HG03045 (cell line): Measurements from ENCODE around the gene MAPKAPK2.

Experiments
- ATAC-seq: cut with Tn5 transposase; IDR thresholded peaks from one replicate; pipeline ENCODE4 v1.9.1; 2021; ENCODE audit warnings: mild to moderate bottlenecking, moderate library complexity; ENCODE audit not compliant: unreplicated experiment

The MAPKAPK2 gene

DNA sequence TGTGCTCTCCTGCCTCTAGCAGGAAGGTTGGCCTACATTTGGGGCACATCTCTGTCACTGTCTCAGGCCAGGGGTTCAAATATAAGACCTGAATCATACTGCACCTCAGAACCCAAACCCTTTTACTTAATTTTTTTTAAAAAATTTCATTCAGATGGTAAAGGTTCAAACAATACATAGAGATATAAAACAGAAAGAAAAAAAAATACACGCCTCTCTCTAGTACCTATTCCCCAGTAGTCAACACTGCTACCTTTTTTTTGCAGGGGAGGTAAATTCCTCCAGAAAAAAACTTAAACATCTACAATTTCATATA, 32.9 kb downstream of the MAPKAPK2 start:
- no peak for ATAC-seq

DNA sequence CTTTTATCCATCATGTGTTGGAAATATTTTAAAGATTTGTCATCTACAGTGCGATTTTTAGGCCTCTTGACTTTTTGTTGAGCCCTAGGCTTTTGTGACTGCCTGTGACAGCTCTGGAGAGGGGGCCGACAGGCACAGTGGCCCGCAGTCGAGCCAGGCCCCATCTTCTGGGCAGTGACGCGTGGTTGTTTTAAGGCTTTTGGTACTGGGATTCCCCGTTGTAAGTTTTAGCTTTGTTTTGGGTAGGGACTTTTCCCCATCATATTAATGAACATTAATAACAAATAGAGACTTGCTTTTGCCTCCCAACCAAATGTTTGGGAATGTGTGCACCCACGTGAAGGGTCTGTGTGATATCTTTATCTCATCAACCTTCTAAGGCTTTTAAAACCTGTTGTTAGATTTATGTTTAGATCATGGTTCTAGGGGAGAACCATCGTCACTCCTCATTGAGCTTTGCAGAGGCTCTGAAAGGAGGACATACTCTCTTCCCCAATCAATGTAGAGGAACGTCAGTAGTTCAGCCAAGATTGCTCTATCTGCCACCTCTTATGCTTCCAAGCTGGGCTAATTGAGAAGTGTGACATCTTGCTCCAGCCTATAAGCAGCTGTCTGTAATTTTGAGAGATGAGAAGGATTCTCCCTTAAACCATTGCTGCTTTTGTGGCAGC, 34.6 kb downstream of the MAPKAPK2 start:
- no peak for ATAC-seq

DNA sequence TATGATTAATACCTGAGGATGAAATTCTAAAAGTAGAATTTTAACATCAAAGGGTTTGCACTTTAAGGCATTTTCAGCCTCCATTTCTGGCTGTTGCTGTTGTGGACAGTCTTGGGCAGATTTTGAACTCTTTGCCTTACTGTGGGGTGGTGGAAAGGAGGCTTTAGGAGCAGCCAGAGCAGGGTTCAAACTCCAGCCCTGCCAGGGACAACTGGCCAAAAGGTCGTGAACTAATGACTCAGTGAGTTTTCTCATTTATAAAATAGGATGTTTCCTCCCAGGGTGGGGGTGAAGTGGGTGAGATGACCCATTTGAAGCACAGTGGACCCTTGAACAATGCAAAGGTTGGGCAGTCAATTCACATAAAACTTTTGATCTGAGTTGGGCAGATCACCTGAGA, 36.7 kb downstream of the MAPKAPK2 start:
- no peak for ATAC-seq

DNA sequence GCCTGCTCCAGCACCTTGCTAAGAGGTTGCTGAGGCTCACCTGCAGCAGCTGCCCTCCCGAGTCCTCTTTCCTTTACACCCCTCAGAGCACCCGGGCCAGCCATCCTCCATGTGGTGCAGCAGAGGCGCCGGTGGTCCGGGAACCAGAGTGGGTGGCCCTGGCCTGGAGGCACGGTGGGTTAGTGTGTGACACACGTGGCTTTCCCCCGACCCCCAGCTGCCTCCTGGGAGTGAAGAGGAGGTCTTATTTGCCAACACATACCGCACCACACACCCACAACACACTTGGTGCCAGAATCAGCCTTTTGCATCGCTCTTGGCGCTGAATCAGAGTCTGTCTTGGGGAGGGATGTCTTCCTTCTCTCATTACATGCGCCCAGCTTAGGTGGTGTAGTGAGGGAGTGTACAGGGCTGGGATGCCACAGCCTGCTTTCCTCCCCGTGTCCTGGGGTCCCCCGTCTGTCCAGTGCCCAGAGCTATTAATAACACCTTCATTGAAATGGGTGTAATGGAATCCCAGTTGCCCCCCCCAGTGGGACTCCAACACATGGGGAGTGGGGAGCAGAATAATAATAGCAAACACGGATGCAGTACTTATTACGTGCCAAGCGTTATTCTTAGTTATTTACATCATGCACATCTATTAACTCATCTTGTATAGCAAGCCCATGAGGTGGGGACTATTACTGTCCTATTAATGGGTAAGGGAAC, 38.2 kb downstream of the MAPKAPK2 start:
- no peak for ATAC-seq

DNA sequence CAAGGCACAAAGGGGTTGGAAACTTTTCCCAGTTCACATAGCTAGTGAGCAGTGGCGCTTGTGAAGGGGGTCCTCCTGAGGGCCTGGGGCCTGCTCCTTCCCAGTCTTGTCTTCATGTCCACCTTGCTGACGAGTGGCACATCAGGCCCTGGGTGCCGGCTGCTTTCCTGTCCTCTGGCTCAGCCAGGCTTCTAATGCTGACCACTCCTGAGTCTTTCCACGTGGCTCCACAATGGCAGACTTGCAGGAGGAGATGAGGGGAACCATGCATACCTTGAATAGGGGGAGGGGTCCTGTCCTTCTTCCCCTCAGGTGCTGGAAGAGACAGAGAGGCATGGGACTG, 38.7 kb downstream of the MAPKAPK2 start:
- ATAC-seq = no peak

DNA sequence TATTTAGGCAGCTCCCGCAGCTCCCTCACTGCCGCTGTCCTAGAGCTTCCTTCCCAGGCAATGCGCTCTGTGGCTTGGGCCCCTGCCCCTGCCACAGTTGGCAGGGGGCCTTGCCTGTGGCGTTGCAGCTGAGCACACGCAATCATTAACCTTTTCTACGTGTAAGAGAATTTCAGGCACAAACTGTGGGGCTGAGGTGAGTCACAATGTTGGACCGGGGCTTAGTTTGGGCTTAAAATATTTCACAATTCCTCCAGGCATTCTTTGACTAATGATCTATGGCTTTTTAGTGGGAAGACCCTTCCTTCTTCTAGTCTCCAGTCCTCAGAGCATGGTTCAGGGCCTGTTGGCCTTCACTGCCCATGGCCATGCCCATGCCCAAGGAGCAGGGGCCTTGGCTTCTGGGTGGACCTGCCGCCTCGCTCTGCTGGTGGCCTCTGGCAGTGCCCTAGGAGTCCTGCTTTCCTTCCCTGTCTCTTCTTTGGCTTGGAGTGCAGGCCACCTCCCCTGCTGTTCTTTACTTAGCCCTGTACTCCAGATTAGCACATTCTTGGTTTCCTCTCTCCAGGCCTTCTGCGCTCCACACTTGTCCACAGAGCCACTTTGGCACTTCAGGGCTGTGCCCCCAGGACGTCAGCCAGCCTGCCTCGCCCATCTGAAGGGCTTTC, 39.2 kb downstream of the MAPKAPK2 start:
- no peak for ATAC-seq

DNA sequence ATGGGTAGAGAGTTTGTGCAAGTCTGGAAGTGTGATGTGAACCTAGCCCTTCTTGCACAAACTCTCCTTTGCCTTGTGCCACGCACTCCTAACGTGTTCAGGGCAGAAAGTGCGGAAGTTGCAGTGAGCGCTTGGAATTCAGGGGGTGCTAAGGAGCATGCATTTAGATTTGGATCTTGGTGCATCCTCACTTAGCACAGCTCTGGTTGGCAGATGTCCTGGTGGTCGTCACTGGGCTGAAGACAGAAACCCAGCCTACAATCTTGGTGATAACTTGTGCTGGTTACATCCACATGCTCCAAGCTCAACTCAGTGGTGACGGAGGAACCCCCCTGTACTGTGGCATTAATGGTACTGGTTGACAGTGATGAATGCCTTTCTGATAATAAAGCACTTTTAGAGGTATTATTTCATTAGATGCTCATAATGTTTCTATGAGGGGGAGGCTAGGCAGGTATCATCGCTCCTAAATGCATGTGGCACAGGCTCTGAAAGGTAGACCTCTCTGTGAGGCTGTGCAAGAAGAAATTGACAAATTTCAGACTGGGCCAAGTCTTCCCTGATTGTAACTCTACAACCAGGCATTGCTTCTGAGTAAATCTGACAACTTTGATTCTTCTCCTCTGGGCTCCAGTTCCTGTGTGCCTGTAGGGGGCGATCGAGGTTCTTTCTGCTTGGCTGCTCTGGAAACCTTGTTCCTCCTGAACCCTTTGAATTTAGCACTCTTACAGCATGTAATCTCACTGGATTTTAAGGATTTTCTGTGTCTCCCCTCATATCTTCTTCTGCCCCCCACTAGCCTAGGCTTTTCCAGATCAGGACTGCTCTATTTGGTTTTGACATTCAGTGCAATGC, 40.6 kb downstream of the MAPKAPK2 start:
- no peak for ATAC-seq

DNA sequence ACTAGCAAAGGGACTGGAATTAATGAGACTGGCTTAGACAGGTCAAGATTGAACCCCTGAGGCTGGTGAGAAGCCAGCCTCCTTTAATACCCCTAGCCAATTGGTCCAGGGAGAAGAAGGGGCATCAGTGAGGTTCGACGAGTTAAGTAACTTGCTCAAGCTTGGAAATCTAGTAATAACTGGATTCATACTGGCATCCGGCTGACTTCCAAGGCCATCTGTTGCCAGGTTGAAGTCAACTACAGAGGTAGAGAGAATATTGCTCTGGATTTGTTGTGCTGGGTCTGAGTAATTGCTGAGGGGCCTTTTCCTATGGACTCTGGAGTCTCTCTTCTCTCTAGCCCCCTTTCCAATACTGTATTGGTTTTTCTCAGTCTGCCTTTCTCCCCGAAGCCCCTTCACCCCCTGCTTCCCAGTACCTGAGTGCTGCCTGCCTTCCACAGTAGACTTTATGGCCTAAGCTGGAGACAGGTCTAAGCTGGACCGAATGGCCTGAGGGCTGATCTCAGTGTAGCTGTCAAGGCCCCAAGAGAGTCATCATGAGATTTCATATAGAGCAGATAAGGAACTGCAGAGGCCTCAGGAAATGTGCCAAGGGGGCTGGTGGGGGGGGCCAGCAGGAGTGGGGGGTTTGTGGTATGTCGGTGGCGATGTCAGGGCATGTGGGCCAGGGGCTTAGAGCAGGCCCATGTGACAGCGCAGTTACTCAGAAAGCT, 43.4 kb downstream of the MAPKAPK2 start:
- ATAC-seq = no peak

DNA sequence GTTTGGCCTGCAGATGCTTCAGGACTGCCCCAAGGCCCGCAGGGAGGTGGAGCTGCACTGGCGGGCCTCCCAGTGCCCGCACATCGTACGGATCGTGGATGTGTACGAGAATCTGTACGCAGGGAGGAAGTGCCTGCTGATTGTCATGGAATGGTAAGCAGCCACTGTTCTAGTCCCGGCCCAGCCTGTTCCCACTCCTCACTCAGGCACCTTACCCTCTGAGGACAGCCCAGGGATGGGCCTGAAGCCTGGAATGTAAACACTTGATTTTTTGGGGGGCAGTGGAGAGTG, 43.9 kb downstream of the MAPKAPK2 start:
- no peak for ATAC-seq

DNA sequence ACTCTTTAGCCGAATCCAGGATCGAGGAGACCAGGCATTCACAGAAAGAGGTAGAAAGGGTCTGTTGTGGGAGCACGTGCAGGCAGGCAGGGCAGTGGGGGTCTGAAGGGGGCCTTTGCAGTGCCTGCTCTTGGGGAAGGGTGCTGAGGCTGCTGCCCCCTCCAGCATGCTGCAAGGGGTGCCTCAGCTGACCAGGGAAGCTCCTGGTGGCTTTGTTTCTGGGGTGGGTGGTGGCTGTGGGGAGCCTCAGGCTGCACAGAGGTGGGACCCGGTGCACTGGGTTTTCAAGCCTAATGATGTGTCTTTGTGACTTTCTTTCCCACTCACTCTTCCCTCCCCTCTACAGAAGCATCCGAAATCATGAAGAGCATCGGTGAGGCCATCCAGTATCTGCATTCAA, 44.3 kb downstream of the MAPKAPK2 start:
- ATAC-seq = no peak

DNA sequence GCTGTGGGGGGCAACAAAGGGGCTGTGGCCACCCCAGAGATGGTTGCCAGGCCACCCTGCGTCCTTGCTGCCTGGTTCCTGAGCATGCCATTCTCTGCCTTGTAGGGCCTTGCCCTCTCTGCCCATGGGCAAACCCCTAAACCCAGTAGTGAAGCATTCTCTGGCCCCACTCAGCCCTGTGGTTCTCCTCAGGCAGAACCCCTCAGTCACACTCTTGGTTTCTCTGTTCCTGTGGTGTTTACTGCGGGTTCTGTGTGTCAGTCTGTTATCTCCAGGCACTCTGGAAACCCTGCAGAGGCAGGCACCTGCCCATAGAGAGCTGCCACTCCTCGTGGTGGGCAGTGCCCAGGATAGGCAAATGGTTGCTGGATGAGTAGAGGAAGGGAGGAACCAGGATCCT, 44.8 kb downstream of the MAPKAPK2 start:
- no peak for ATAC-seq

DNA sequence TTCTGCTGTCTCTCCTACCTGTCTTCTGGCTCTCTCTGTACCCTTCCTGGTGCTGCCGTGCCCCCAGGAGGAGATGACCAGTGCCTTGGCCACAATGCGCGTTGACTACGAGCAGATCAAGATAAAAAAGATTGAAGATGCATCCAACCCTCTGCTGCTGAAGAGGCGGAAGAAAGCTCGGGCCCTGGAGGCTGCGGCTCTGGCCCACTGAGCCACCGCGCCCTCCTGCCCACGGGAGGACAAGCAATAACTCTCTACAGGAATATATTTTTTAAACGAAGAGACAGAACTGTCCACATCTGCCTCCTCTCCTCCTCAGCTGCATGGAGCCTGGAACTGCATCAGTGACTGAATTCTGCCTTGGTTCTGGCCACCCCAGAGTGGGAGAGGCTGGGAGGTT, 47.8 kb downstream of the MAPKAPK2 start:
- no peak for ATAC-seq

DNA sequence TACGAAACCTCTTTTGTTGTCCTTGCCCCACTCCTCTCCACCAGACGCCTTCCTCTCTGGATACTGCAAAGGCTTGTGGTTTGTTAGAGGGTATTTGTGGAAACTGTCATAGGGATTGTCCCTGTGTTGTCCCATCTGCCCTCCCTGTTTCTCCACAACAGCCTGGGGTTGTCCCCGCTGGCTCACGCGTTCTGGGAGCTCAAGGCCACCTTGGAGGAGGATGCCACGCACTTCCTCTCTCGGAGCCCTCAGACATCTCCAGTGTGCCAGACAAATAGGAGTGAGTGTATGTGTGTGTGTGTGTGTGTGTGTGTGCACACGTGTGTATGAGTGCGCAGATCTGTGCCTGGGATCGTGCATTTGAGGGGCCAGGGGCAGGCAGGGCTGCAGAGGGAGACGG, 48.3 kb downstream of the MAPKAPK2 start:
- no peak for ATAC-seq

DNA sequence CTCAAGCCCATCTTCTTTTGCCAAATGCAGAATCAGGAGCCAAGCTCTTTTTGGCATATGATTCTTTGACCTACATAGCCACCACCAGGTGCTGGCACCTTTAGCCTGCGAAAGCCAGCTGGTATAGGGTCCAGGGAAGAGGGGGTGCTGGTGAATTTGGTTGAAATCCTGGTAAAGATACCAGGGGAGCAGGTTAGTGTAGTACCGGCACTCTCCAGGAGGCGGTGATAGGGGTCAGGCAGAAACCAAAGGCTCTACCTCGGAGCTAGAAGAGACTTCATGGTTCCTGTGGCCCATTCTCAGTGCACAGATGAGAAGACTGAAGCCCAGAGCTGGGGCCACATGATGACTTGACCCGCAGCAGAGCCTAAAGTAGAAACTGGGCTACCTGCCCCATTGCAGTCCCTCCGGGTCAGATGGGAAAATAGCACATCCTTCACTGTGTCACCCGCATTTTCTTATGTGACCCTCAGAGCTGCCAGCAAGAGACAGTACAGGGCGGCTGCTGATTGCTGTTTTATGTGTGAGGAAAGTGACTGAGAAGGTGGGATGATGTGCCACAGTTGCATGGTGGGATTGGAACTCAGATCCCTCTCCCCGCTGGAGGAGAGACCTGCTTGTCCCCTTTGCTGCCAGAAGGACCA, 49.9 kb downstream of the MAPKAPK2 start:
- no peak for ATAC-seq

DNA sequence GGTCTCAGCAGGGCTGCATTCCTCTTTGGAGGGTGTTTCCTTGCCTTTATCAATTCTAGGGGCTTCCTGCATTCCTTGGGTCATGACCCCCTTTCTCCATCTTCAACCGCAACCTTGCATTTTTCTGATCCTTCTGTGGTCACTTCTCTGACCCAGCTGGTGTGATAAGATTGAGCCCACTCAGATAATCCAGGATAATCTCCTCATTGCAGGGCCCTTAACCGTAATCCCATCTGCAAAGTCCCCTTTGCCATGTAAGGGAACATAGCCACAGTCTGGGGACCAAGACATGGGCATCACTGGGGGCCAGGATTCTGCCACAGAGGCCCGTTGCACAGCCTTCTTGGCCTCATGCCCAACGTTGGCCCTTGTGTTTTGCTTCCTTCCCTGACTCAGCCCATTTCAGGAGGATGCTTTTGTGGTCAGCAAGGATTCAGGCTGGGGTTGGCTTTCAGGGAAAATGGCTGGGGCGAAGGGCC, 50.9 kb downstream of the MAPKAPK2 start:
- no peak for ATAC-seq

DNA sequence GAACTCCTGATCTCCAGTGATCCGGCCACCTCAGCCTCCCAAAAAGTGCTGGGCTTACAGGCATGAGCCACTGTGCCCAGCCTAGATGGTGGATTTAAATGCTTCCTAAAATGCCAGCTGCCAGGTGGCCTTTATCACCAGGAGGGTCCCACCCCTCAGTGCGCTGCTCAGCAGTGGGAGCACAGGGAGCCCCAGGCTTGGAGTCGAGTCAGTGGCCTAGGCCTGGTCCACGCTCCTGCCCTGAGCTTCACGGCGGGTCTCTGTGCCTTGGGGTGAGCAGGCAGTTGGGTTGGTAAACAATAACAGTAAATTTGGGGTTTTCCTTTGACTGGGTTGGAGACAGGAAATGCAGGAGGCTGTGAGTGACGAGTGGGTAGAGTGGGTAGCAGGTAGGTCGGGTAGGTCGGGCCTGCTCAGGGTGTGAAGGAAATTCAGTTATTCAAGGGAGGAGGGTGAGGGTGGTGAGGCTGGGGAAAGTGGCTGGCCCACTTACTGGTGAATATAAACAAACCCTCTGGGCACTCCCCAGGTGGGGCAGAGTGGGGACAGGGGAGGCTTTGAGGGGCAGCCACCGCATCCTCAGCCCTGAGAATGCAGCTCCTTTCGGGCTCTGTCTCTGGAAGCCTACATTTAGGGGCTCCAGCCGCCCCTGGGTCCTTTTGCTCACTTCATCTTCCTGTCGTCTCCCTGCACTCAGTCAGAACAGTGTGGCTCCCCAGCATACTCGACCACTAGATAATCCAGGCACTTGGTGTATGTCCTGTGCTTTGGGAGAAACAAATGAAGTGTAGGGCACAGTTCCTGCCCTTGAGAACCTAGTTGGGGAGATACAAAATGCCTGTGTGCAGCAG, 52.4 kb downstream of the MAPKAPK2 start:
- no peak for ATAC-seq

DNA sequence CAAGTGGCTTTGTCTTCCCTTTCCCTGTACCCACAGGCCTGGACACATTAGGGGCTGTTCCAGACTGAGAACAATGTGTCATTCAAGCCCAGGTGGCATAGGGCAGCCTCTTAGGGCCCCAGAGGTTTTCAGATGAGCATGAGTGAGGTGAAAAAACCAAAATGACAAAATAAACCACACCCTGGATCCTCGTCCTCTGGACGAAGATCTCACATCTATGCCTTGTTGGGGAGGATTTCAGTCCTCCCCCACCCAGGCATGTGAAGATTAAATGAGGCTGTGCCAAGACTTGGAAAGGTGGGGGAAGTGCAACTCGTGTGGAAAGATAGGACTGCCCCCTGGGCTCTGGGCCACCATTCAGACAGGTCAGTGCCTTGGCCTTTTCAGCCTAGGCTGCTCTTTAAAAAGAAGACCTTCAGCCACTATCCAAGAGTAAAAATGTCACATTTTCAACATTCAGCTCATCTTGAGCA, 53.1 kb downstream of the MAPKAPK2 start:
- no peak for ATAC-seq

DNA sequence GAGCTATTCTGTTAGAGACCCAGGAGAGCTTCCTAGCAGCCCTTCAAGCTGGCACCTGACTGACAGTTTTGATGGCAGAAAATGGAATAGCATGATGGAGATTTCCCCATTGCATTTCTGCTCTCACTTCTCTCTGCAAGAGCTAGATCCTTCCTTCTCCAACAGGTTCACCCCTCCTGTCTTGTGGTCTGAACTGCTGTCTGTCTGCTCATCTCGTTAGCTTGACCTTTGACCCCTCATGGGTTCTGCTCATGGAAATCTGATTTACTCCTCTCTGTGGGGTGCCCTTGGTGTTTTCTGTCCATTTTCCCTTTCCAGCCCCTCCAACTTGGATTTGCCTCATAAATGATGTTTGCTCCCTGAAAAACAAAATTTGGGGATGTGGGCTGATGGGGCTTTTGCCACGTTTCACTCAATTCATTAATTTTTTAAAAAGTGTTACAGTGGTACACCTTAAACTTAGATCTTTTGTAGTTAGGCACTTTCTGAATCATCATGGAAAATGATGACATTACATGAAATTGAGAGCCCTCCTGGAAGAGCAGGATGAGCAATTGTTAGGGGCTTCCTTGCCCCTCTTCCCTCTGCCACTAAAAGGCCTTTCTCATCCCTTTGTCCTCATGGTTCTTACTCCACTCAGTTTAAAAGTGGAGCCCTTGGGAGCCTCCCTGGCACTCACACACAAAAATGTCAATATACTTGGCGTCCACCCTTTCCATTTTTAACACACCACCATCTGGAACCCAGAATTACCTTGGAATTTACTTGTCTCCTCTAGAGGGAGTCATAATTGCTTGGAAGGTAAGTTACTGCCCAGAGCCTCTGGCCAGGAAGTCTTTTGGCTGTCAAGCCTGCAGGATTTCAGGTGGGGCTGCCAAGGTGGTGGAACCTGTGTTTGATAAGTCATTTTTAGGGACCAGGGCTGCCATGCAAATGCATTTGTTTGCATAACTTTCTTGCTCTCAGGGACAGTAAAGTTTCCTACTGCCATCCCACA, 54.0 kb downstream of the MAPKAPK2 start:
- no peak for ATAC-seq
